Dendritic cell treated with granulocyte-macrophage colony-stimulating factor and Interleukin-4, amounts not matched to agents 40 ng/mL and 50 ng/mL, for 4 days (primary cell): ENCODE data around the gene PPP1R16B.
"Not testable (repeated sequence)": the region's sequence is repeated elsewhere in the genome, so short reads cannot be mapped to it uniquely, and the experiment has no call there.

Source experiments
- H3K27ac Mint-ChIP-seq: one replicate; pipeline ENCODE4 v1.8.0; 2022; ENCODE audit warnings: mild to moderate bottlenecking, mixed read lengths
- H3K27me3 Mint-ChIP-seq: one replicate; pipeline ENCODE4 v1.8.0; 2022; ENCODE audit warnings: mild to moderate bottlenecking, mixed read lengths
- H3K36me3 Mint-ChIP-seq: one replicate; pipeline ENCODE4 v1.8.0; 2022; ENCODE audit warnings: low read depth, mixed read lengths
- H3K4me1 Mint-ChIP-seq: one replicate; pipeline ENCODE4 v1.8.0; 2022; ENCODE audit warnings: low read depth, mixed read lengths
- H3K4me3 Mint-ChIP-seq: one replicate; pipeline ENCODE4 v1.8.0; 2022; ENCODE audit warnings: mild to moderate bottlenecking, moderate library complexity, mixed read lengths
- H3K9me3 Mint-ChIP-seq: one replicate; pipeline ENCODE4 v1.8.0; 2022; ENCODE audit warnings: mixed read lengths
- intact Hi-C: fragments of 100-400 bp; cut with micrococcal nuclease; formaldehyde crosslinking; loops from one replicate; pipeline ENCODE4 v1.15.0; 2022

PPP1R16B gene

GRCh38 chr20:38779247-38780097 lies 26.0 kb upstream of the PPP1R16B start:
- peaks cover 9% of the 10 kb centered on the region for H3K36me3 Mint-ChIP-seq
- no peak overlapping the region for H3K27ac Mint-ChIP-seq
- H3K9me3 Mint-ChIP-seq: no peaks in the 10 kb centered on the region
- no peaks in the 10 kb centered on the region for H3K4me1 Mint-ChIP-seq
- H3K4me3 Mint-ChIP-seq: no peak overlapping the region
- H3K27me3 Mint-ChIP-seq: no peaks in the 10 kb centered on the region
- intact Hi-C loops: no loop called here

- Mint-ChIP-seq H3K27ac (no peak overlapping the region), H3K4me3 (no peak overlapping the region), H3K36me3 (no peaks in the 10 kb centered on the region), H3K4me1 (no peaks in the 10 kb centered on the region), H3K9me3 (no peaks in the 10 kb centered on the region), H3K27me3 (no peaks in the 10 kb centered on the region)
- intact Hi-C loops: no loop called here
Measured at GRCh38 chr20:38782275-38782674, 23.2 kb upstream of the PPP1R16B start.

DNA sequence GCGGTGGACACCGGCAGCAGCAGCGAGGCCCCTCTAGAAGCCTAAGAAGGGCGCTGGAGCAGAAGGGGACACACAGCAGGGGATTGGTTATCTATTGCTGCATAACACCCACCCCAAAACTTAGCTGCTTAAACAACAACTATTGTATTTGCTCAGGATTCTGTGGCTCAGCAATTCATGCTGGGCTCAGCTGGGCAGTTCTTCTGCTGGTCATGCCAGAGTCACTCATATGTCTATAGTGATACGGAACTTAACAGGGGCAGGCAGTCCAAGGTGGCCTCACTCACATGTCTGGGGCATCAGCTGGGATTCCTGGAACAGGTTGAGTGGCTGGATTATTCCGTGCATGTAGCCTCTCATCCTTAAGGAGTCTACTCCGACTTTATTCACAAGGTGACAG lies 17.6 kb upstream of the PPP1R16B start:
- Mint-ChIP-seq H3K4me3 (no peak overlapping the region), H3K36me3 (no peaks in the 10 kb centered on the region), H3K27me3 (peaks cover 5% of the 10 kb centered on the region), H3K4me1 (peaks cover 4% of the 10 kb centered on the region), H3K27ac (no peak overlapping the region), H3K9me3 (no peaks in the 10 kb centered on the region)
- intact Hi-C loops: no loop called here

DNA sequence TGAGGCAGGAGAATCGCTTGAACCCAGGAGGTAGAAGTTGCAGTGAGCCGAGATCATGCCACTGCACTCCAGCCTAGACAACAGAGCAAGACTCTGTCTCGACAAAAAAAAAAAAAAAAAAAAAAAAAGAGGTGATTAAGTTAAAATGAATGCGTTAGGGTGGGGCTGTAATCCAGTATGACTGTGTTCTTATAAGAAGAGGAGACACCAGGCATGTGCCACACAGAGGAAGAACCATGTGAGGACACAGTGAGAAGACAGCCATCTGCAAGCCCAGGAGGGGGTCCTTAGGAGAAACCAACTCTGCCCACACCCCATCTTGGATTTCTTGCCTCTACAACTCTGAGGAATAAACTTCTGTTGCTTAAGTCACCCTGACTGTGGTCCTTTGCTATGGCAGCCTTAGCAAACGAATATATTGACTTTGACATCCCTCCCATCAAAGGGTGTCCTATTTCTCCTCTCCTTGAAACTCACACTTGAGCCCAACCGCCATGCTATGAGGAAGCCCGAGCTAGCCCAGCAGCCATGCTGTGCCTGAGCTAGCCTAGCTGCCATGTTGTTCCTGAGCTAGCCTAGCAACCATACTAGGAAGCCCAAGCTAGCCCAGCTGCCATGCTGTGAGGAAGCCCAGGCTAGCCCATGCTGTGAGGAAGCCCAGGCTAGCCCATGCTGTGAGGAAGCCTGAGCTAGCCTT lies 15.8 kb upstream of the PPP1R16B start:
- Mint-ChIP-seq H3K27me3 (peaks cover 5% of the 10 kb centered on the region), H3K9me3 (no peaks in the 10 kb centered on the region), H3K4me3 (no peak overlapping the region), H3K4me1 (peaks cover 4% of the 10 kb centered on the region), H3K27ac (no peak overlapping the region), H3K36me3 (no peaks in the 10 kb centered on the region)
- intact Hi-C loops: no loop called here

GRCh38 chr20:38790200-38791053 lies 15.1 kb upstream of the PPP1R16B start:
- Mint-ChIP-seq H3K27me3 (peaks cover 5% of the 10 kb centered on the region), H3K27ac (no peak overlapping the region), H3K4me1 (peaks cover 4% of the 10 kb centered on the region), H3K36me3 (no peaks in the 10 kb centered on the region), H3K4me3 (no peak overlapping the region), H3K9me3 (no peaks in the 10 kb centered on the region)
- intact Hi-C loops: no loop called here

- intact Hi-C loops: no loop called here
- Mint-ChIP-seq H3K36me3 (no peaks in the 10 kb centered on the region), H3K4me3 (no peak overlapping the region), H3K4me1 (peaks cover 4% of the 10 kb centered on the region), H3K27ac (no peak overlapping the region), H3K27me3 (peaks cover 5% of the 10 kb centered on the region), H3K9me3 (no peaks in the 10 kb centered on the region)
Measured at GRCh38 chr20:38791291-38791690, 14.2 kb upstream of the PPP1R16B start.

DNA sequence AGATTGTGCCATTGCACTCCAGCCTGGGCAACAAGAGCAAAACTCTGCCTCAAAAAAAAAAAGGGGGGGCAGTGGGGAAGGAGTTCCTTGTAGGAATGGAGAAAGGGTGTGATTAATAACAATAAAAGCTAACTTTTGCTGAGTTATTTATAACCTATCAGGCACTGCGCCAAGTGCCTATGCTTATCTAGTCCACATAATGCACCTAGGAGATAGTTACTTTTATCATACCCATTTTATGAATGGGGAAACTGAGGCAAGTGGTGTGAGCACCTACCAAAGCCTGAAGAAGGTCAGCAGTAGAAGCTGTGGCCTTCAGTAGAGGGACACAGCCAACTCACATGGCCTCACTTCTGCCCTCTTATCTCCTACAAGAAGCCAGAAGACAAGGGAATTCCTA lies 13.6 kb upstream of the PPP1R16B start:
- Mint-ChIP-seq H3K27me3 (peaks cover 5% of the 10 kb centered on the region), H3K36me3 (no peaks in the 10 kb centered on the region), H3K4me3 (no peak overlapping the region), H3K9me3 (no peaks in the 10 kb centered on the region), H3K4me1 (peaks cover 4% of the 10 kb centered on the region), H3K27ac (no peak overlapping the region)
- intact Hi-C loops: no loop called here

GRCh38 chr20:38794057-38794456 lies 11.4 kb upstream of the PPP1R16B start:
- H3K4me1 Mint-ChIP-seq: peaks cover 13% of the 10 kb centered on the region
- intact Hi-C loops, H3K4me3 Mint-ChIP-seq, H3K9me3 Mint-ChIP-seq, H3K27me3 Mint-ChIP-seq, H3K27ac Mint-ChIP-seq, H3K36me3 Mint-ChIP-seq: not testable (repeated sequence)

DNA sequence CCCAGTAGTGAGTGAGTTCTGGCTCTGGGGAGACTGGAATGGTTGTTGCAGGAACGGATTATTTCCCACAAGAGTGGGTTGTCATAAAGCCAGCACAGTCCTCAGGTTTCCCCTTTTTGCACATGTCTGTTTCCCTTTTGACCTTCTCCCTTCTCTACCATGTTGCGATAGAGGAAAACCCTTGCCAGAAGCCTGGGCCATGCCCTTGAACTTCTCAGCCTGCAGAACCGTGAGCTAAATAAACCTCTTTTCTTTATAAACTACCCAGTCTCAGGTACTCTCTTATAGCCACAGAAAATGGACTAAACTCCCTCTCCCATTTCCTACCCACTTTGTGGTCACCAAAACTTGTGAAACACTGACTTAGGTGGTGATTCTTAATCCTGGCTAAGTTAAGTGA lies 7.2 kb upstream of the PPP1R16B start:
- H3K27ac Mint-ChIP-seq: no peak overlapping the region
- no peak overlapping the region for H3K4me3 Mint-ChIP-seq
- intact Hi-C loops: no loop called here
- H3K9me3 Mint-ChIP-seq: peaks cover 9% of the 10 kb centered on the region
- H3K4me1 Mint-ChIP-seq: peaks cover 16% of the 10 kb centered on the region
- H3K36me3 Mint-ChIP-seq: no peaks in the 10 kb centered on the region
- H3K27me3 Mint-ChIP-seq: peaks cover 1% of the 10 kb centered on the region

GRCh38 chr20:38799203-38799602 lies 6.3 kb upstream of the PPP1R16B start:
- Mint-ChIP-seq H3K4me1 (peaks cover 16% of the 10 kb centered on the region), H3K9me3 (peaks cover 9% of the 10 kb centered on the region), H3K27me3 (peaks cover 1% of the 10 kb centered on the region), H3K36me3 (no peaks in the 10 kb centered on the region), H3K4me3 (no peak overlapping the region), H3K27ac (no peak overlapping the region)
- intact Hi-C loops: no loop called here

DNA sequence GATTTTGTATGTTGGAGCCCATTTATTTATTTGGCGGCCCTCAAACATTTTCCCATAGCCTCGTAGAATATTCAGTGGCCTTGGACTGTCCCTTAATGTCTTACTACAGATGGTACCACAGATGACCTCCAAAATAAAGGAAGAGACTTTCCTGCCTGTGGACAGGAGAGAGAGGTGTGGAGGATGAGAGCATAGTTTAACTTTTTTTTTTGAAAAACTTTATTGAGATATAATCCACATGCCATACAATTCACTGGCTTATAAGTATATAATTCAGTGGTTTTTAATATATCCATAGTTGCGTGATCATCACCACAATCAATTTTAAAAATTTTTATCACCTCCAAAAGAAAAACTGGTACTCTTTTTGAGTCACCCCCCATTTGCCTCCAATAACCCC lies 4.6 kb upstream of the PPP1R16B start:
- peaks cover 9% of the 10 kb centered on the region for H3K9me3 Mint-ChIP-seq
- peaks cover 28% of the 10 kb centered on the region for H3K4me1 Mint-ChIP-seq
- intact Hi-C loops: no loop called here
- no peak overlapping the region for H3K27ac Mint-ChIP-seq
- peaks cover 14% of the 10 kb centered on the region for H3K27me3 Mint-ChIP-seq
- H3K4me3 Mint-ChIP-seq: no peak overlapping the region
- peaks cover 4% of the 10 kb centered on the region for H3K36me3 Mint-ChIP-seq

DNA sequence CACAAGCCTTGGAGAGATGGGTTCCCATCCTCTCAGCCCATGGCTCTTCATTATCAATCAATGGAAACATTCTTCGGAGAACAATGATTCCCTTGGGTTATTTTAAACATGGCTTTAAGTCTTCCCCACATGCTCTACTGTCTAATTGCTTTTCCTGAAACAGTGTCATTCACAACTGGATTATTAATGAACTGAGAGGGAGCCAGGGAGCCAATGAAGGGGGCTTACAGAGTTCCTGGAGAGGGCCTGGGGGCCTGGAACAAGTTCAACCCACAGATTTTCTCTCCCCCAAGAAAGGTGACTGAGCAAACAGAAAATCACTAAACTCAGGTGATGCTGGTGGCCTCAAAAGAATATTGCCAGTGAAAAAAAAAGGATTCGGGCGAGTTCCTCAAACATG lies 1.3 kb upstream of the PPP1R16B start:
- peaks cover 6% of the 10 kb centered on the region for H3K36me3 Mint-ChIP-seq
- intact Hi-C loops: no loop called here
- peaks cover 41% of the 10 kb centered on the region for H3K4me1 Mint-ChIP-seq
- peaks cover 33% of the 10 kb centered on the region for H3K27me3 Mint-ChIP-seq
- no peaks in the 10 kb centered on the region for H3K9me3 Mint-ChIP-seq
- no peak overlapping the region for H3K4me3 Mint-ChIP-seq
- no peak overlapping the region for H3K27ac Mint-ChIP-seq

- intact Hi-C loops: loop anchor here (5.0 kb wide), 1 partner anchor 87 kb away; no protein-coding TSS in a partner anchor
- H3K27ac Mint-ChIP-seq: peak overlapping the region; percentile 48
- H3K4me1 Mint-ChIP-seq: peaks cover 38% of the 10 kb centered on the region
- H3K27me3 Mint-ChIP-seq: peaks cover 33% of the 10 kb centered on the region
- peak overlapping the region; percentile 81 for H3K4me3 Mint-ChIP-seq
- H3K36me3 Mint-ChIP-seq: peaks cover 6% of the 10 kb centered on the region
- no peaks in the 10 kb centered on the region for H3K9me3 Mint-ChIP-seq
Measured at GRCh38 chr20:38804682-38805501, 605 bp upstream of the PPP1R16B start.
